PC-9 (cell line): Measurements from ENCODE around the gene PYGB. TPM values are rescaled to one million over a fixed set of nuclear protein-coding genes. Genes with fewer than 3 reads are reported as not detected.

ENCODE experiments used
- BruUV-seq: library from RNA; stranded (reverse); fragments of 400-500 nt; replicated peaks from 2 replicates; lab custom pipeline; 2021; lab: Mats Ljungman, UMichigan
- CTCF ChIA-PET: fragments of 300-600 bp; sonication (Branson Sonifier 250); formaldehyde crosslinking; loops from one replicate; lab custom pipeline; 2022; ENCODE audit warnings: antibody characterized with exemption; lab: Charles Lee
- POLR2A ChIA-PET: fragments of 300-600 bp; sonication (Branson Sonifier 250); formaldehyde crosslinking; loops from one replicate; lab custom pipeline; 2022; ENCODE audit warnings: antibody characterized with exemption; ENCODE audit not compliant: unreplicated experiment; lab: Charles Lee
- DNase-seq, 2 experiments: peaks; one replicate each; pipeline versions ENCODE4 v3.0.0 to v3.0.0-alpha.2; 2015 to 2022; ENCODE audit warnings: mixed read lengths in 1 of 2
- H2AFZ ChIP-seq: fragments of 200-600 bp; sonication (generic); 2 replicates; pipeline ENCODE4 v1.8.1; 2017; ENCODE audit warnings: antibody characterized with exemption
- H3F3A ChIP-seq: fragments of 200-600 bp; sonication (generic); 2 replicates; pipeline ENCODE4 v1.8.1; 2017; ENCODE audit warnings: antibody characterized with exemption, mild to moderate bottlenecking, low read depth; ENCODE audit not compliant: insufficient read depth
- H3K27ac ChIP-seq: fragments of 200-600 bp; sonication (generic); 2 replicates; pipeline ENCODE4 v1.6.1; 2016; ENCODE audit warnings: mixed run types
- H3K27me3 ChIP-seq: fragments of 200-600 bp; sonication (generic); 2 replicates; pipeline ENCODE4 v1.6.1; 2016; ENCODE audit warnings: low read depth, mixed run types; ENCODE audit not compliant: insufficient read depth
- H3K36me3 ChIP-seq: fragments of 200-600 bp; sonication (generic); 2 replicates; pipeline ENCODE4 v1.6.1; 2016; ENCODE audit warnings: low read depth, mixed run types
- H3K4me1 ChIP-seq: fragments of 200-600 bp; sonication (generic); replicated peaks from 2 replicates; pipeline ENCODE4 v1.6.1; 2016; ENCODE audit warnings: mixed run types; ENCODE audit not compliant: insufficient read depth
- H3K4me2 ChIP-seq: fragments of 200-600 bp; sonication (generic); 2 replicates; pipeline ENCODE4 v1.6.1; 2017; ENCODE audit warnings: mixed run types
- H3K4me3 ChIP-seq: fragments of 200-600 bp; sonication (generic); 2 replicates; pipeline ENCODE4 v1.6.1; 2016; ENCODE audit warnings: mixed run types
- H3K79me2 ChIP-seq: fragments of 200-600 bp; sonication (generic); 2 replicates; pipeline ENCODE4 v1.6.1; 2017; ENCODE audit warnings: low read depth, mixed run types
- H3K9me2 ChIP-seq: fragments of 200-600 bp; sonication (generic); 2 replicates; pipeline ENCODE4 v1.8.1; 2017; ENCODE audit warnings: mild to moderate bottlenecking; ENCODE audit not compliant: insufficient read depth
- H3K9me3 ChIP-seq: fragments of 200-600 bp; sonication (generic); 2 replicates; pipeline ENCODE4 v1.8.1; 2016; ENCODE audit warnings: low read depth; ENCODE audit not compliant: insufficient read depth
- H4K20me1 ChIP-seq: fragments of 200-600 bp; sonication (generic); 2 replicates; pipeline ENCODE4 v1.8.1; 2017; ENCODE audit not compliant: insufficient read depth
- CTCF ChIP-seq: fragments of 200-600 bp; sonication (generic); conservative IDR thresholded peaks from 2 replicates; pipeline ENCODE4 v1.6.1; 2017; ENCODE audit warnings: mixed run types, antibody characterized with exemption, mild to moderate bottlenecking, moderate library complexity
- EZH2 ChIP-seq: fragments of 200-600 bp; sonication (generic); IDR thresholded peaks from 2 replicates; pipeline ENCODE4 v1.8.0; 2017; ENCODE audit warnings: antibody characterized with exemption, low read depth
- intact Hi-C: fragments of 100-400 bp; cut with micrococcal nuclease; formaldehyde crosslinking; loops from one replicate; pipeline ENCODE4 v1.10.0; 2022; ENCODE audit not compliant: unreplicated experiment
- total RNA-seq: library from RNA; stranded (reverse); gene quantifications from 2 replicates; pipeline ENCODE4 v1.2.3, GENCODE V29; 2021

PYGB gene
- total RNA-seq, 1 experiment from 2014 or later: 133 TPM

- H3K27ac ChIP-seq: no peak overlapping the region
- H2AFZ ChIP-seq: no peak overlapping the region
- H3K4me3 ChIP-seq: no peak overlapping the region
- H3K4me1 ChIP-seq: peaks cover 45% of the 10 kb centered on the region
- H3K36me3 ChIP-seq: peaks cover 40% of the 10 kb centered on the region
- CTCF ChIA-PET: no interaction called here
- H4K20me1 ChIP-seq: peaks cover 58% of the 10 kb centered on the region
- H3K9me3 ChIP-seq: no peaks in the 10 kb centered on the region
- H3K9me2 ChIP-seq: no peaks in the 10 kb centered on the region
- no TSS peak for BruUV-seq
- POLR2A ChIA-PET: no interaction called here
- peaks cover 25% of the 10 kb centered on the region for H3F3A ChIP-seq
- TF ChIP-seq CTCF (no peak), EZH2 (no peak)
- intact Hi-C loops: no loop called here
- no peaks in the 10 kb centered on the region for H3K27me3 ChIP-seq
- H3K79me2 ChIP-seq: peaks cover 94% of the 10 kb centered on the region
- DNase-seq: no peak
- H3K4me2 ChIP-seq: no peak overlapping the region
Observed at GRCh38 chr20:25257130-25257529, 9.2 kb downstream of the PYGB start.

- Histone ChIP-seq H3K9me2 (no peaks in the 10 kb centered on the region), H3K9me3 (no peaks in the 10 kb centered on the region), H3K27me3 (no peaks in the 10 kb centered on the region), H3K4me3 (no peak overlapping the region), H2AFZ (no peak overlapping the region), H4K20me1 (peaks cover 51% of the 10 kb centered on the region), H3K4me1 (peaks cover 37% of the 10 kb centered on the region), H3K27ac (no peak overlapping the region), H3K79me2 (peaks cover 89% of the 10 kb centered on the region), H3F3A (peaks cover 17% of the 10 kb centered on the region; the same call in 1 of the 2 replicates), H3K4me2 (no peak overlapping the region), H3K36me3 (peaks cover 40% of the 10 kb centered on the region)
- no peak for DNase-seq
- TF ChIP-seq EZH2: no peak
- no peak for TF ChIP-seq CTCF
- POLR2A ChIA-PET: no interaction called here
- BruUV-seq: no TSS peak
- intact Hi-C loops: no loop called here
- CTCF ChIA-PET: no interaction called here
Observed at GRCh38 chr20:25257756-25258475, 10.0 kb downstream of the PYGB start.

GRCh38 chr20:25258476-25258805, 10.6 kb downstream of the PYGB start:
- CTCF ChIA-PET: no interaction called here

More at GRCh38 chr20:25258476-25258805, 10.6 kb downstream of the PYGB start:
- DNase-seq: no peak
- intact Hi-C loops: no loop called here
- Histone ChIP-seq H3K9me3 (no peaks in the 10 kb centered on the region), H3K36me3 (peaks cover 40% of the 10 kb centered on the region), H2AFZ (no peak overlapping the region), H3K27ac (no peak overlapping the region), H4K20me1 (peaks cover 51% of the 10 kb centered on the region), H3K9me2 (no peaks in the 10 kb centered on the region), H3F3A (peaks cover 12% of the 10 kb centered on the region; the same call in 1 of the 2 replicates), H3K79me2 (peaks cover 85% of the 10 kb centered on the region), H3K4me3 (no peak overlapping the region), H3K27me3 (no peaks in the 10 kb centered on the region), H3K4me1 (peaks cover 32% of the 10 kb centered on the region), H3K4me2 (no peak overlapping the region)
- BruUV-seq: no TSS peak
- TF ChIP-seq CTCF: no peak
- no peak for TF ChIP-seq EZH2
- POLR2A ChIA-PET: no interaction called here
